Activated T-cell treated with anti-CD3 and anti-CD28 coated beads, Interleukin-2, amount 50 U/mL, for 48 hours (primary cell): ENCODE data around the gene TRIP12.
A peak's percentile ranks its signal among the peaks of the same experiment; 100 is the strongest.
"Not testable (repeated sequence)": the region's sequence is repeated elsewhere in the genome, so short reads cannot be mapped to it uniquely, and the experiment has no call there.

Experiments used
- DNase-seq, 2 experiments: peaks; one replicate each; pipeline ENCODE4 v3.0.0-alpha.2; 2020

Gene TRIP12

GRCh38 chr2:229873123-229873581, 48.7 kb downstream of the TRIP12 start:
- DNase-seq: no peak

GRCh38 chr2:229870903-229871656, 50.7 kb downstream of the TRIP12 start:
- DNase-seq: no peak

- DNase-seq: no peak
Observed at GRCh38 chr2:229869226-229869625, 52.6 kb downstream of the TRIP12 start.

- no peak for DNase-seq
Observed at GRCh38 chr2:229868794-229869193, 53.0 kb downstream of the TRIP12 start.

- DNase-seq: no peak
Observed at GRCh38 chr2:229865033-229865432, 56.8 kb downstream of the TRIP12 start.

DNA sequence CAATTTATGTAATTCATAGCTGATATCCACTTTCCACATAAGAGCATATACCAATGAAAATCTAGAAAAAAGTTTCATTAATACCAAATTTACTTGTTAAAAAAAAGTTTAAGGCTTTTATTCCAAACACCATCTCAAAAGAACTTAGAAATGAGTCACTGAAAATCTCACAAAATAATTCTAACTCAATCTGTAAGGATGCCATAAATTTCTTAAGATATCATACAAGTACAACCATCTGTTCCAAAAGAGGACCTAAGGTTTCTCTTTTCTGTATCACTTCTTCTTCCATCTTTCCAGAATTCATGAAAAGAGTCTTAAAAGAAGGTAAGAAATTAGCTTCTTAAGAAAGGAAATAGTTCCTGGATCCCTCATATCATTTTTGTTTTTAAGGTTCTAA, 60.4 kb downstream of the TRIP12 start:
- DNase-seq: no peak

GRCh38 chr2:229860334-229860733, 61.5 kb downstream of the TRIP12 start:
- no peak for DNase-seq

GRCh38 chr2:229858351-229858750, 63.5 kb downstream of the TRIP12 start:
- DNase-seq: no peak

- DNase-seq: no peak
Observed at GRCh38 chr2:229857634-229858033, 64.2 kb downstream of the TRIP12 start.

DNA sequence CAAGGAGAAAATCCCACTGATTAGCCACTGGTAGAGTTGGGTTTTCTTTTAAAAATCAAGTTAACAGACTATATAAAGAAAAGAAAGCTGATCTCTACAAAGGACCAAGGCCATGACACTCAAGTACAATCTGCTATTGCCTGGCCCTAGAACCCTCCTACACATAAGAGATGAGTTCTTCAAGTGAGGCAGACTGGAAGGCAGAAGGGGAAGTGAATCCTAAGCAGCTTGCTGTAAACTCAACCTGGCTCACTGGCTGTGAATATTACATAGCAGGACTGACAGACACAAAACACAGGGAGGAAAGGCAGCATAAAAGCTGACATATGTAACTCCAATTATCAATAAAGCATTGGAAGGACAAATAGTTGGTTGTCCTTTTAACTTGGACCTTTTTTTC, 65.4 kb downstream of the TRIP12 start:
- DNase-seq: no peak

DNA sequence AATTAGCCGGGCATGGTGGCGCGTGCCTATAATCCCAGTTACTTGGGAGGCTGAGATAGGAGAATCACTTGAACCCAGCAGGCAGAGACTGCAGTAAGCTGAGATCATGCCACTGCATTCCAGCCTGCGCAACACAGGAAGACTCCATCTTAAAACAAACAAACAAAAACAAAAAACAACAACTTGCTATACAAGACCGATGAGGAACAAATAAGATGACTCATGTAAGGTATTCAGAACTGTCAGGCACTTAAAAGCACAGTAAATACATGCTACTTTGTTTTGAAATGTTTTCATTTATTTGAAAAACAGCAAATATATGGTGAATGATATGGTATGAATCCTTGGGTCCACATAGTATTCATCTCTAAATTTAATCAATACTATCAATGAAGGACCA, 66.7 kb downstream of the TRIP12 start:
- no peak for DNase-seq

GRCh38 chr2:229852565-229852964, 69.2 kb downstream of the TRIP12 start:
- peak; percentile 44 for DNase-seq

DNA sequence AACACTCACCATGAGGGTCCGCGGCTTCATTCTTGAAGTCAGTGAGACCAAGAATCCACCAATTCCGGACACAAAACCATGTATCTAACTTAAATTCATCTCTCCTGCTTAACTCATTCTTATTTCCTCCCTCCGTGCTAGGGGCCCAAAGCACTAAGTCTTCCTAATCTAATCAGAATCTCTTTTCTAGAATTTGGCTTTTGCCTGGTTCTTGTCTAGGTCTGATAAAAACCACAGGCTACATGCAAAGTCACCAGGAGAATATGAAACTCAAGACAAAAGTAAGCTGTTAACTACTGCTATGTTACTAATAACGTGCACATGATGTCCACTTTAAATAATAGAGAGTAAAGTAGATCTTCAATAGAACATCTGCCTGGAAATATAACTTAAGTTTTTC, 69.9 kb downstream of the TRIP12 start:
- DNase-seq: no peak

GRCh38 chr2:229850355-229851275, 71.2 kb downstream of the TRIP12 start:
- not testable (repeated sequence) for DNase-seq

- DNase-seq: no peak
Observed at GRCh38 chr2:229849073-229849472, 72.7 kb downstream of the TRIP12 start.

DNA sequence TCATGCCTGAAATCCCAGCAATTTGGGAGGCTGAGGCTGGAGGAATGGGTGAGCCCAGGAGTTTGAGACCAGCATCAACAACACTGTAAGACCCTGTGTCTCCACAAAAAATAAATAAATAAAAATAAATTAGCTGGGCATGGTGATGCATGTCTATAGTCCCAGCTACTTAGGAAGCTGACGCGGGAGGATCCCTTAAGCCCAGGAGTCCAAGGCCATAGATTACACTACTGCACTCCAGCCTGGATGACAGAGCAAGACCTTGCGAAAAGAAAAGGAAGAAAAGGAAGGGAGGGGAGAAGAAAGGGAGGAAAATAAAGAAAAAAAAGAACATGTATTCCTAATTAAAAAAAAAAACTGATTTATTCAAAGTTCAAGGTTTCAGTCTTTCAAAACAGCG, 78.2 kb downstream of the TRIP12 start:
- no peak for DNase-seq

DNA sequence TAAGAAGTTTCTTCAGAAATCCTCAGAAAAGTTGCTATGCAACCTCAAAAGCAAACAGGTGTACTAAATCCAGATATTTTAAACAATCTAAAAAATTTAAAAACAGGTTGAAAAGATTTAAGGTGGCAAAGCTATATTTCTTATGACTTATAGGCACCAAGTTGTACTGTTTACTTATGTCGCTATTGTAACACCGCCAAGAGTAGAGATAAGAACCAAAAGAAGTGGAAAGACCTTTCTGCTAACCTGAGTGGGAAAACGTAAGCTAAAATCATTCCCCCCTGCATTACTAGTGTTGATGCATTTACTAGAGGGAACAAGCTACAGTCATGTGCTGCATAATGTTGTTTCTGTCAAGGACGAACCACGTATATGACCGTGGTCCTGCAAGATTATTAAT, 83.1 kb downstream of the TRIP12 start:
- DNase-seq: no peak

DNA sequence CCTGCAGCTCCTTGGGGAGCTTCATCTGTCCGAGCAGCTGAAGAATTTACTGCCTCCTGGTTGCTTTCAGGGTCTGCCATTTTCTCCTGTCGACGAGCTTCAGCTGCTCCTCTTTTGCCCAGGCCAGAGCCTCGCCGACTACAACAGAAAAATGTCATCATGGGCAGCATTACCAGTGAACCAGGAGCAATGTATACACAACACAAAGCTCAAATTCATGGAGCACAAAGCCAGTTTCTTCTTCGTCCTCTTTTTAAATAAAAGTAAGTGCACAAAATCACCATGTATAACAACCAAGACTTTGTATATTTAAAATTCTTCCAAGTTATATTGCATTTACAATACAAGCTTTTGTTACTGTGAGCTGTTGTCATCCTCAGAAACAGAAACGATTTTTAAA, 85.0 kb downstream of the TRIP12 start:
- DNase-seq: no peak

- DNase-seq: no peak
Observed at GRCh38 chr2:229835596-229836283, 86.1 kb downstream of the TRIP12 start.

DNA sequence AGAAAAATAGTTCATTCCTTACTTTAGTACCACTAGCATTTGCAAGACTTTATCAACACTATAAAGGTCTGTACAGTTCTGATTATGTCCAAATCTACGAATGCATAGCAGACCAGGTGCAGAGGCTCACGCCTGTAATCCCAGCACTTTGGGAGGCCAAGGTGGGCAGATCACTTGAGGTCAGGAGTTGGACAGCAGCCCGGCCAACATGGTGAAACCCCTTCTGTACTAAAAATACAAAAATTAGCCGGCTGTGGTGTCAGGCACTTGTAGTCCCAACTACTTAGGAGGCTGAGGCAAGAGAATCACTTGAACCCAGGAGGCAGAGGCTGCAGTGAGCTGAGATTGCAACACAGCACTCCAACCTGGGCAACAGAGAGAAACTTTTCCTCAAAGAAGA, 87.4 kb downstream of the TRIP12 start:
- not testable (repeated sequence) for DNase-seq

- DNase-seq: no peak
Observed at GRCh38 chr2:229832510-229832898, 89.3 kb downstream of the TRIP12 start.

GRCh38 chr2:229831805-229832509, 89.9 kb downstream of the TRIP12 start:
- no peak for DNase-seq

DNA sequence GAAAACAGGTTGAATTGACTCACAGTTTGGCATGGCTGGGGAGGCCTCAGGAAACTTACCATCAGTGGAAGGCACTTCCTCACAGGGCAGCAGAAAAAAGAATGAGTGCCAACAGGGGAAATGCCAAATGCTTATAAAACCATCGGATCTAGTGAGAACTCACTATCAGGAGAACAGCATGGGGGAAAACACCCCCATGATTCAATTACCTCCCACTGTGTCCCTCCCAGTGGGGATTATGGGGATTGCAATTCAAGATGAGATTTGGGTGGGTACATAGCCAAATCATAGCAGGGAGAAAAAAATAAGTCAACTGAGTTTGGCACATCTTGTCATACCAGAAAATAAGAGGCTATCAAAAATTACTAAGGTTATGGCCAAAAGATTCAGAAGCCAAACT, 96.3 kb downstream of the TRIP12 start:
- DNase-seq: no peak
